Measurements from ENCODE around the gene CCIN.

GRCh38 chr9:36141288-36141687 is 27.9 kb upstream of the CCIN start:
- TF ChIP-seq CTCF (IDR thresholded peaks at IDR 0.05), result no peak
- TF ChIP-seq POLR2A (IDR thresholded peaks at IDR 0.05), result no peak
